HL-60 (cell line): Measurements from ENCODE around the gene MS4A10.

Experiments used
- DNase-seq, 2 experiments: peaks; one replicate each; pipeline ENCODE4 v3.0.0-alpha.2; 2010 to 2020; ENCODE audit warnings: low read depth in 1 of 2, low spot score in 1 of 2
- H3K27ac ChIP-seq: fragments of 250-450 bp; sonication (Bioruptor Pico); replicated peaks from 2 replicates; pipeline ENCODE4 v1.5.1; 2020; ENCODE audit warnings: mild to moderate bottlenecking, moderate library complexity
- H3K27me3 ChIP-seq: fragments of 250-450 bp; sonication (Bioruptor Pico); 2 replicates; pipeline ENCODE4 v1.5.1; 2021; ENCODE audit warnings: mild to moderate bottlenecking, moderate library complexity; ENCODE audit not compliant: insufficient read depth, poor library complexity, severe bottlenecking
- H3K4me3 ChIP-seq: replicated peaks from 2 replicates; pipeline ENCODE4 v1.5.1; 2011; ENCODE audit warnings: mild to moderate bottlenecking, control low read depth, low read length; ENCODE audit not compliant: insufficient read depth
- CTCF ChIP-seq: IDR thresholded peaks from one replicate; pipeline ENCODE4 v1.5.1; 2011; ENCODE audit warnings: low read length, control low read depth, inconsistent platforms; ENCODE audit not compliant: insufficient read depth
- GABPA ChIP-seq: IDR thresholded peaks from 2 replicates; pipeline ENCODE4 v1.6.1; 2012; ENCODE audit warnings: low read depth
- POLR2AphosphoS5 ChIP-seq: IDR thresholded peaks from 2 replicates; pipeline ENCODE4 v1.6.1; 2012; ENCODE audit warnings: low read depth
- REST ChIP-seq: IDR thresholded peaks from 2 replicates; pipeline ENCODE4 v1.6.1; 2012; ENCODE audit warnings: low read depth; ENCODE audit not compliant: insufficient replicate concordance
- SPI1 ChIP-seq: IDR thresholded peaks from 2 replicates; pipeline ENCODE4 v1.6.1; 2012; ENCODE audit warnings: low read depth, mild to moderate bottlenecking, borderline replicate concordance

MS4A10 gene

GRCh38 chr11:60762851-60763691 lies 22.1 kb upstream of the MS4A10 start:
- no peak overlapping the region for H3K27ac ChIP-seq
- H3K4me3 ChIP-seq = no peak overlapping the region
- H3K27me3 ChIP-seq = no peaks in the 10 kb centered on the region
- TF ChIP-seq POLR2AphosphoS5 (no peak), CTCF (peak; percentile 0)
- no peak for DNase-seq

- H3K4me3 ChIP-seq = no peak overlapping the region
- no peak overlapping the region for H3K27ac ChIP-seq
- TF ChIP-seq CTCF = no peak
- no peak for TF ChIP-seq GABPA
- TF ChIP-seq REST = no peak
- TF ChIP-seq SPI1 = no peak
- no peak for TF ChIP-seq POLR2AphosphoS5
- no peak for DNase-seq
- H3K27me3 ChIP-seq = no peaks in the 10 kb centered on the region
These were observed 21.3 kb upstream of the MS4A10 start for GRCh38 chr11:60763692-60764369.

GRCh38 chr11:60764879-60765278 lies 20.3 kb upstream of the MS4A10 start:
- DNase-seq = no peak
- Histone ChIP-seq H3K27ac (no peak overlapping the region), H3K4me3 (no peak overlapping the region), H3K27me3 (no peaks in the 10 kb centered on the region)
- TF ChIP-seq POLR2AphosphoS5 (no peak), GABPA (no peak), REST (no peak), CTCF (no peak), SPI1 (no peak)
